Retina (tissue), 1 donor: Measurements from ENCODE around the gene KDM3A.

Source experiments
- DNase-seq: peaks from one replicate; pipeline ENCODE4 v3.0.0-alpha.2; 2016

Gene KDM3A

GRCh38 chr2:86433137-86433536 lies 8.0 kb upstream of the KDM3A start:
- no peak for DNase-seq

- no peak for DNase-seq
Observed at GRCh38 chr2:86434290-86434689, 6.9 kb upstream of the KDM3A start.

GRCh38 chr2:86435531-86435930 lies 5.6 kb upstream of the KDM3A start:
- no peak for DNase-seq

GRCh38 chr2:86436328-86436727 lies 4.8 kb upstream of the KDM3A start:
- no peak for DNase-seq

- no peak for DNase-seq
Observed at GRCh38 chr2:86439879-86440630, 1.1 kb upstream of the KDM3A start.

GRCh38 chr2:86441392-86441881 lies 266 bp downstream of the KDM3A start:
- no peak for DNase-seq

GRCh38 chr2:86441882-86442641 lies 891 bp downstream of the KDM3A start:
- DNase-seq, result peak; percentile 77

GRCh38 chr2:86442642-86443005 lies 1.5 kb downstream of the KDM3A start:
- DNase-seq, result no peak

GRCh38 chr2:86443631-86444350 lies 2.6 kb downstream of the KDM3A start:
- DNase-seq, result no peak

GRCh38 chr2:86445436-86445835 lies 4.3 kb downstream of the KDM3A start:
- no peak for DNase-seq

GRCh38 chr2:86446060-86446459 lies 4.9 kb downstream of the KDM3A start:
- no peak for DNase-seq

GRCh38 chr2:86453836-86454235 lies 12.7 kb downstream of the KDM3A start:
- no peak for DNase-seq

- DNase-seq, result no peak
Observed at GRCh38 chr2:86454238-86454637, 13.1 kb downstream of the KDM3A start.

GRCh38 chr2:86455181-86455580 lies 14.0 kb downstream of the KDM3A start:
- no peak for DNase-seq

GRCh38 chr2:86461042-86461743 lies 20.0 kb downstream of the KDM3A start:
- DNase-seq, result no peak

- no peak for DNase-seq
Observed at GRCh38 chr2:86464652-86465051, 23.5 kb downstream of the KDM3A start.

- DNase-seq, result no peak
Observed at GRCh38 chr2:86466306-86466705, 25.1 kb downstream of the KDM3A start.

- DNase-seq, result no peak
Observed at GRCh38 chr2:86468162-86469033, 27.2 kb downstream of the KDM3A start.

GRCh38 chr2:86470890-86471289 lies 29.7 kb downstream of the KDM3A start:
- DNase-seq, result no peak

- no peak for DNase-seq
Observed at GRCh38 chr2:86471637-86472036, 30.5 kb downstream of the KDM3A start.

- no peak for DNase-seq
Observed at GRCh38 chr2:86476092-86476491, 34.9 kb downstream of the KDM3A start.

GRCh38 chr2:86476918-86477317 lies 35.7 kb downstream of the KDM3A start:
- DNase-seq, result no peak
